ENCODE measurements around the gene PTPRH. TPM values are rescaled to one million over a fixed set of nuclear protein-coding genes. Genes with fewer than 3 reads are reported as not detected.

Gene PTPRH
- total RNA-seq, 1 donor from 2014 or later, result 0.55 TPM

DNA sequence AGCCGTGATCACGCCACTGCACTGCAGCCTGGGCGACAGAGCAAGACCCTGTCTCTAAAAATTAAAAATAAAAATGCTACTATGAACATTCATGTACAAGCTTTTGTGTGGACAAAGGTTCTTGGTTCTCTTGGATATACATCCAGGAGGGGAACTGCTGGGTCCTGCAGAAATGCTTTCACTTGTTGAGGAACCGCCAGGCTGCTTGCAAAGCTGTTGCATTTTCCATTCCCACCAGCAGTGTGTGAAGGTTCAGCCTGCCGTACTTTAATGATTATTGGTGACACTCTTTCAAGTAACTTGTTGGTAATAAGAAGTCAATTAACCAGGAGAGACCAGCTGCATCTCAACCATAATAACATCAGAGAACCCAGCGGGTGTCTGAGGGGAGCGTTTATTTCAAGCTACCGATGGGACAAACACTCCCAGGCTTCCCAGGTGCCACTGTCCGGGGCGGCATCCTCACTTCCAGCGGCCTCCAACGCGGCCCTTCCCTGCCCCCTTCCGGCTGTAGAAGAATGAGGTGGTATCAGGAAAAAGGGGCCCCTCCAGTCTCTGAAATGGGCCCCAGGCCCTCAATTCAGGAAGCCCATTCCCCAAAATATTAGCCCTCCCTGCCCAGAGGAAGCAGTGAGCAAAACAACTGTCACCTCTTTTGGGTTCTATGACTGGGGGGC is 76.7 kb downstream of the PTPRH start:
- DNase-seq (ENCODE audit: low read depth), result no peak

- DNase-seq (ENCODE audit: low read depth), result no peak
These were observed 77.9 kb downstream of the PTPRH start for GRCh38 chr19:55131421-55131820.

Other genes with a start within 250 kb of the PTPRH start
- gene NLRP2, start 243.1 kb downstream of the PTPRH start, total RNA-seq, result 6.3 and 15.3 TPM in 2 replicates
- 0.10 TPM in 1 of 2 replicates, not detected in the other for gene GP6, start 171.2 kb downstream of the PTPRH start, total RNA-seq
- gene RDH13, start 146.4 kb downstream of the PTPRH start, total RNA-seq, result 19.9 and 22.2 TPM in 2 replicates
- gene EPS8L1, start 133.6 kb downstream of the PTPRH start, total RNA-seq, result 7.0 and 40.5 TPM in 2 replicates
- gene PPP1R12C, start 91.9 kb downstream of the PTPRH start, total RNA-seq, result 17.5 and 32.4 TPM in 2 replicates
- gene TNNT1, start 60.3 kb downstream of the PTPRH start, total RNA-seq, result 1.9 and 5.9 TPM in 2 replicates
- gene TNNI3, start 51.8 kb downstream of the PTPRH start, total RNA-seq, result 0.15 TPM in 1 of 2 replicates, not detected in the other
- gene DNAAF3, start 42.9 kb downstream of the PTPRH start, total RNA-seq, result 2.8 and 2.9 TPM in 2 replicates
- gene SYT5, start 29.2 kb downstream of the PTPRH start, total RNA-seq, result 1.0 TPM in 1 of 2 replicates, not detected in the other
- 0.94 TPM in 1 of 2 replicates, not detected in the other for gene TMEM86B, start 19.3 kb upstream of the PTPRH start, total RNA-seq
- 22.1 and 74.3 TPM in 2 replicates for gene PPP6R1, start 49.5 kb upstream of the PTPRH start, total RNA-seq
- 38.6 and 46.9 TPM in 2 replicates for gene HSPBP1, start 70.6 kb upstream of the PTPRH start, total RNA-seq
- gene BRSK1, start 74.5 kb upstream of the PTPRH start, total RNA-seq, result 0.52 and 4.5 TPM in 2 replicates
- not detected in 2 replicates for gene TMEM150B, start 115.8 kb upstream of the PTPRH start, total RNA-seq
- 4.9 and 10.4 TPM in 2 replicates for gene KMT5C, start 130.4 kb upstream of the PTPRH start, total RNA-seq
- gene COX6B2, start 145.2 kb upstream of the PTPRH start, total RNA-seq, result 0.25 TPM in 1 of 2 replicates, not detected in the other
- gene GARIN5B, start 153.8 kb upstream of the PTPRH start, total RNA-seq, result not detected in 2 replicates
- 3.7 and 38.4 TPM in 2 replicates for gene IL11, start 161.0 kb upstream of the PTPRH start, total RNA-seq
- gene TMEM190, start 167.3 kb upstream of the PTPRH start, total RNA-seq, result not detected in 2 replicates
- gene TMEM238, start 174.8 kb upstream of the PTPRH start, total RNA-seq, result 3.4 and 13.7 TPM in 2 replicates
- gene RPL28, start 176.4 kb upstream of the PTPRH start, total RNA-seq, result 177 and 303 TPM in 2 replicates
- gene UBE2S, start 198.3 kb upstream of the PTPRH start, total RNA-seq, result 13.6 and 45.3 TPM in 2 replicates
- gene SHISA7, start 233.8 kb upstream of the PTPRH start, total RNA-seq, result not detected in 2 replicates

All from renal cortical epithelial cell (primary cell).